Panc1 (cell line): ENCODE data around the gene RPH3AL.

Experiments used
- POLR2AphosphoS5 ChIP-seq: IDR thresholded peaks from 2 replicates; pipeline ENCODE4 v1.6.1; 2012; ENCODE audit warnings: mild to moderate bottlenecking, low read depth, low read length, moderate library complexity
- TF ChIP-seq, protein P1 (sequence below): fragments of 450-650 bp; IDR thresholded peaks from 2 replicates; pipeline ENCODE4 v1.5.1; 2017; ENCODE audit warnings: mild to moderate bottlenecking
- TF ChIP-seq, protein P2 (sequence below), 2 experiments: IDR thresholded peaks; 2 replicates each; pipeline ENCODE4 v1.6.1; 2011 to 2012; ENCODE audit warnings: low read depth in 2 of 2, control low read depth in 1 of 2, low read length in 1 of 2, mild to moderate bottlenecking in 1 of 2, moderate library complexity in 1 of 2; ENCODE audit not compliant: insufficient read depth in 1 of 2

DNA sequence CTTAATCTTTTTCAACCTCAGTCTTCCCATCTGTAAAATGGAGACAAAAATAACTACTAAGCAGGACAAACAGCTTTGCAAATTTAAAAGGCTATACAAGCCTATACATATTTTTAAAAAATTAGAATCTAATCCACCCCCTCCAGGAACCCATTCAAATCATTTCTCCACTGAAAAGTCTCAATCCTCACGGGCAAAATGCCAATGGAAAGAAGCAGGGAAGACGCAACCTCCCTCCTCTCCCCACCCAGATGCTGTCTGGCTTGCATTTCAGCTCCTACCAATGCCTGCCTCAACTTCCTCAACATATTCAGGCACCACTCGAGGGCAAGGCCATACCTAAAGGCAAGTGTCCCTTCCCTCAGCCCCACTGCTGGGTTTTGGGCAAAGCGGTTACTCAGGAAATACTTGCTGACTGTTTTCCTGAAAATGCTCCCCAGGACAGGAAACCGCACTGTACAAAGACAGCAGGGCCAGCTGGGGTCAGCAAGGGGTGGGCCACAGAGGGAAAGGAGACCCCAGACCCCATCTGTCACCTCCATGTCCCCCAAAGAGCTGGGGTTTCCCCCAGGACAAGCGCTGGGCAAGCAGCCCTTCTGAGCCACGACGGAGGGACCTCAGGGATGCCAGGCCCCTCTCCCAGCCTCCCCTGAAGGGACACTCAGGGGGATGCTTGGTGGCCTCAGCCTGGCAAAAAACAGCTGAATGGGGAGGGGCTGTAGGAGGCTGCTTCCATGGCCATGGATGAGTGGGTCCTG lies 123.5 kb downstream of the RPH3AL start:
- TF ChIP-seq, protein P1, sequence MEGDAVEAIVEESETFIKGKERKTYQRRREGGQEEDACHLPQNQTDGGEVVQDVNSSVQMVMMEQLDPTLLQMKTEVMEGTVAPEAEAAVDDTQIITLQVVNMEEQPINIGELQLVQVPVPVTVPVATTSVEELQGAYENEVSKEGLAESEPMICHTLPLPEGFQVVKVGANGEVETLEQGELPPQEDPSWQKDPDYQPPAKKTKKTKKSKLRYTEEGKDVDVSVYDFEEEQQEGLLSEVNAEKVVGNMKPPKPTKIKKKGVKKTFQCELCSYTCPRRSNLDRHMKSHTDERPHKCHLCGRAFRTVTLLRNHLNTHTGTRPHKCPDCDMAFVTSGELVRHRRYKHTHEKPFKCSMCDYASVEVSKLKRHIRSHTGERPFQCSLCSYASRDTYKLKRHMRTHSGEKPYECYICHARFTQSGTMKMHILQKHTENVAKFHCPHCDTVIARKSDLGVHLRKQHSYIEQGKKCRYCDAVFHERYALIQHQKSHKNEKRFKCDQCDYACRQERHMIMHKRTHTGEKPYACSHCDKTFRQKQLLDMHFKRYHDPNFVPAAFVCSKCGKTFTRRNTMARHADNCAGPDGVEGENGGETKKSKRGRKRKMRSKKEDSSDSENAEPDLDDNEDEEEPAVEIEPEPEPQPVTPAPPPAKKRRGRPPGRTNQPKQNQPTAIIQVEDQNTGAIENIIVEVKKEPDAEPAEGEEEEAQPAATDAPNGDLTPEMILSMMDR: no peak
- no peak for TF ChIP-seq POLR2AphosphoS5
- TF ChIP-seq, protein P2, sequence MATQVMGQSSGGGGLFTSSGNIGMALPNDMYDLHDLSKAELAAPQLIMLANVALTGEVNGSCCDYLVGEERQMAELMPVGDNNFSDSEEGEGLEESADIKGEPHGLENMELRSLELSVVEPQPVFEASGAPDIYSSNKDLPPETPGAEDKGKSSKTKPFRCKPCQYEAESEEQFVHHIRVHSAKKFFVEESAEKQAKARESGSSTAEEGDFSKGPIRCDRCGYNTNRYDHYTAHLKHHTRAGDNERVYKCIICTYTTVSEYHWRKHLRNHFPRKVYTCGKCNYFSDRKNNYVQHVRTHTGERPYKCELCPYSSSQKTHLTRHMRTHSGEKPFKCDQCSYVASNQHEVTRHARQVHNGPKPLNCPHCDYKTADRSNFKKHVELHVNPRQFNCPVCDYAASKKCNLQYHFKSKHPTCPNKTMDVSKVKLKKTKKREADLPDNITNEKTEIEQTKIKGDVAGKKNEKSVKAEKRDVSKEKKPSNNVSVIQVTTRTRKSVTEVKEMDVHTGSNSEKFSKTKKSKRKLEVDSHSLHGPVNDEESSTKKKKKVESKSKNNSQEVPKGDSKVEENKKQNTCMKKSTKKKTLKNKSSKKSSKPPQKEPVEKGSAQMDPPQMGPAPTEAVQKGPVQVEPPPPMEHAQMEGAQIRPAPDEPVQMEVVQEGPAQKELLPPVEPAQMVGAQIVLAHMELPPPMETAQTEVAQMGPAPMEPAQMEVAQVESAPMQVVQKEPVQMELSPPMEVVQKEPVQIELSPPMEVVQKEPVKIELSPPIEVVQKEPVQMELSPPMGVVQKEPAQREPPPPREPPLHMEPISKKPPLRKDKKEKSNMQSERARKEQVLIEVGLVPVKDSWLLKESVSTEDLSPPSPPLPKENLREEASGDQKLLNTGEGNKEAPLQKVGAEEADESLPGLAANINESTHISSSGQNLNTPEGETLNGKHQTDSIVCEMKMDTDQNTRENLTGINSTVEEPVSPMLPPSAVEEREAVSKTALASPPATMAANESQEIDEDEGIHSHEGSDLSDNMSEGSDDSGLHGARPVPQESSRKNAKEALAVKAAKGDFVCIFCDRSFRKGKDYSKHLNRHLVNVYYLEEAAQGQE (IDR thresholded peaks at IDR 0.05; ENCODE audit: insufficient read depth in 1 of 2, low read depth in 2 of 2, low read length in 1 of 2): no peak
